GM18526 (cell line): ENCODE measurements around the gene DSC1.

ENCODE experiments used
- POLR2A ChIP-seq: IDR thresholded peaks from 3 replicates; pipeline ENCODE4 v1.6.1; 2011; ENCODE audit not compliant: insufficient read length; ENCODE audit errors: extremely low read depth

DSC1 gene

GRCh38 chr18:31185186-31185950 is 22.7 kb upstream of the DSC1 start:
- TF ChIP-seq POLR2A = no peak

GRCh38 chr18:31183302-31183701 is 20.6 kb upstream of the DSC1 start:
- TF ChIP-seq POLR2A = no peak

- no peak for TF ChIP-seq POLR2A
Observed at GRCh38 chr18:31176531-31176930, 13.9 kb upstream of the DSC1 start.

GRCh38 chr18:31171144-31171839 is 8.6 kb upstream of the DSC1 start:
- TF ChIP-seq POLR2A = no peak

GRCh38 chr18:31170335-31170734 is 7.7 kb upstream of the DSC1 start:
- TF ChIP-seq POLR2A = no peak

- TF ChIP-seq POLR2A = no peak
Observed at GRCh38 chr18:31162419-31162793, 250 bp downstream of the DSC1 start.

GRCh38 chr18:31161757-31162418 is 768 bp downstream of the DSC1 start:
- TF ChIP-seq POLR2A = no peak

- no peak for TF ChIP-seq POLR2A
Observed at GRCh38 chr18:31156821-31157763, 5.6 kb downstream of the DSC1 start.

- TF ChIP-seq POLR2A = no peak
Observed at GRCh38 chr18:31155498-31155897, 7.2 kb downstream of the DSC1 start.

- no peak for TF ChIP-seq POLR2A
Observed at GRCh38 chr18:31154181-31154580, 8.5 kb downstream of the DSC1 start.

GRCh38 chr18:31149351-31149750 is 13.3 kb downstream of the DSC1 start:
- TF ChIP-seq POLR2A = no peak

- TF ChIP-seq POLR2A = no peak
Observed at GRCh38 chr18:31148600-31148999, 14.1 kb downstream of the DSC1 start.

- no peak for TF ChIP-seq POLR2A
Observed at GRCh38 chr18:31146809-31147208, 15.8 kb downstream of the DSC1 start.

- no peak for TF ChIP-seq POLR2A
Observed at GRCh38 chr18:31143025-31143424, 19.6 kb downstream of the DSC1 start.

GRCh38 chr18:31138709-31139108 is 23.9 kb downstream of the DSC1 start:
- TF ChIP-seq POLR2A = no peak
